ENCODE results near the gene JCAD.

JCAD gene

GRCh38 chr10:30062582-30062981, 3.2 kb upstream of the JCAD start:
- Mint-ChIP-seq H3K27me3 (peaks cover 50 to 70% of the 10 kb centered on the region in 2 donors), H3K9me3 (no peaks in the 10 kb centered on the region), H3K27ac (no peak overlapping the region), H3K4me3 (no peak overlapping the region), H3K4me1 (ENCODE audit: low read depth in 2 of 2) (peaks cover 6 to 7% of the 10 kb centered on the region in 2 donors), H3K36me3 (ENCODE audit: insufficient read depth) (peaks cover 2% of the 10 kb centered on the region)
- no peak for ATAC-seq (replicated peaks)
- DNase-seq, result no peak

- peaks cover 52 to 75% of the 10 kb centered on the region in 2 donors for H3K27me3 Mint-ChIP-seq
- no peaks in the 10 kb centered on the region for H3K9me3 Mint-ChIP-seq
- DNase-seq, result no peak
- no peak overlapping the region for H3K27ac Mint-ChIP-seq
- peaks cover 6 to 7% of the 10 kb centered on the region in 2 donors for H3K4me1 Mint-ChIP-seq (ENCODE audit: low read depth in 2 of 2)
- no peak overlapping the region for H3K4me3 Mint-ChIP-seq
- no peak for ATAC-seq (replicated peaks)
- peaks cover 2% of the 10 kb centered on the region for H3K36me3 Mint-ChIP-seq (ENCODE audit: insufficient read depth)
These were observed 2.7 kb upstream of the JCAD start for GRCh38 chr10:30062090-30062489.

- H3K4me3 Mint-ChIP-seq, result peak overlapping the region; percentile 70 to 77
- H3K4me1 Mint-ChIP-seq (ENCODE audit: low read depth in 2 of 2), result peaks cover 6 to 7% of the 10 kb centered on the region in 2 donors
- DNase-seq (no peak), ATAC-seq (replicated peaks) (no peak)
- H3K27ac Mint-ChIP-seq, result no peak overlapping the region
- H3K36me3 Mint-ChIP-seq (ENCODE audit: insufficient read depth), result peaks cover 2% of the 10 kb centered on the region
- H3K27me3 Mint-ChIP-seq, result peaks cover 52 to 62% of the 10 kb centered on the region in 2 donors
- no peaks in the 10 kb centered on the region for H3K9me3 Mint-ChIP-seq
These were observed 735 bp downstream of the JCAD start for GRCh38 chr10:30058570-30059132.

GRCh38 chr10:30057894-30058556, 1.4 kb downstream of the JCAD start:
- H3K27me3 Mint-ChIP-seq, result peaks cover 49 to 56% of the 10 kb centered on the region in 2 donors
- peaks cover 2% of the 10 kb centered on the region for H3K36me3 Mint-ChIP-seq (ENCODE audit: insufficient read depth)
- peak overlapping the region; percentile 70 to 77 for H3K4me3 Mint-ChIP-seq

GRCh38 chr10:30057421-30057841, 2.0 kb downstream of the JCAD start:
- H3K4me3 Mint-ChIP-seq, result no peak overlapping the region
- H3K4me1 Mint-ChIP-seq (ENCODE audit: low read depth in 2 of 2), result peaks cover 6 to 7% of the 10 kb centered on the region in 2 donors
- H3K27ac Mint-ChIP-seq, result no peak overlapping the region
- H3K9me3 Mint-ChIP-seq, result no peaks in the 10 kb centered on the region
- H3K36me3 Mint-ChIP-seq (ENCODE audit: insufficient read depth), result peaks cover 2% of the 10 kb centered on the region
- no peak for ATAC-seq (replicated peaks)
- no peak for DNase-seq
- peaks cover 49 to 53% of the 10 kb centered on the region in 2 donors for H3K27me3 Mint-ChIP-seq

More at GRCh38 chr10:30057894-30058556, 1.4 kb downstream of the JCAD start:
- Mint-ChIP-seq H3K4me1 (ENCODE audit: low read depth in 2 of 2) (peaks cover 6 to 7% of the 10 kb centered on the region in 2 donors), H3K27ac (no peak overlapping the region), H3K9me3 (no peaks in the 10 kb centered on the region)
- no peak for DNase-seq
- ATAC-seq (replicated peaks), result no peak

- Mint-ChIP-seq H3K27me3 (peaks cover 48 to 53% of the 10 kb centered on the region in 2 donors), H3K4me3 (no peak overlapping the region), H3K9me3 (no peaks in the 10 kb centered on the region), H3K27ac (no peak overlapping the region), H3K4me1 (ENCODE audit: low read depth in 2 of 2) (peaks cover 6 to 7% of the 10 kb centered on the region in 2 donors), H3K36me3 (ENCODE audit: insufficient read depth) (peaks cover 2% of the 10 kb centered on the region)
- no peak for DNase-seq
- no peak for ATAC-seq (replicated peaks)
These were observed 2.5 kb downstream of the JCAD start for GRCh38 chr10:30056767-30057355.

GRCh38 chr10:30056281-30056680, 3.1 kb downstream of the JCAD start:
- H3K9me3 Mint-ChIP-seq, result no peaks in the 10 kb centered on the region
- no peak for DNase-seq
- H3K4me3 Mint-ChIP-seq, result no peak overlapping the region
- peaks cover 48 to 49% of the 10 kb centered on the region in 2 donors for H3K27me3 Mint-ChIP-seq
- peaks cover 6 to 7% of the 10 kb centered on the region in 2 donors for H3K4me1 Mint-ChIP-seq (ENCODE audit: low read depth in 2 of 2)
- no peak for ATAC-seq (replicated peaks)
- H3K27ac Mint-ChIP-seq, result no peak overlapping the region
- H3K36me3 Mint-ChIP-seq (ENCODE audit: insufficient read depth), result peaks cover 2% of the 10 kb centered on the region

GRCh38 chr10:30055226-30055662, 4.1 kb downstream of the JCAD start:
- ATAC-seq (replicated peaks) (no peak), DNase-seq (no peak)
- H3K9me3 Mint-ChIP-seq, result no peaks in the 10 kb centered on the region
- H3K4me3 Mint-ChIP-seq, result no peak overlapping the region
- no peak overlapping the region for H3K27ac Mint-ChIP-seq
- peaks cover 2% of the 10 kb centered on the region for H3K36me3 Mint-ChIP-seq (ENCODE audit: insufficient read depth)
- H3K4me1 Mint-ChIP-seq (ENCODE audit: low read depth in 2 of 2), result peaks cover 6 to 7% of the 10 kb centered on the region in 2 donors
- H3K27me3 Mint-ChIP-seq, result peaks cover 48 to 49% of the 10 kb centered on the region in 2 donors

- DNase-seq, result no peak
- no peak for ATAC-seq (replicated peaks)
- Mint-ChIP-seq H3K36me3 (ENCODE audit: insufficient read depth) (peaks cover 2% of the 10 kb centered on the region), H3K27me3 (peaks cover 53 to 57% of the 10 kb centered on the region in 2 donors), H3K27ac (no peak overlapping the region), H3K9me3 (no peaks in the 10 kb centered on the region), H3K4me3 (no peak overlapping the region), H3K4me1 (ENCODE audit: low read depth in 2 of 2) (peaks cover 19 to 23% of the 10 kb centered on the region in 2 donors)
These were observed 7.3 kb downstream of the JCAD start for GRCh38 chr10:30052062-30052461.

- Mint-ChIP-seq H3K27me3 (peaks cover 58 to 62% of the 10 kb centered on the region in 2 donors), H3K4me1 (ENCODE audit: low read depth in 2 of 2) (peaks cover 19 to 23% of the 10 kb centered on the region in 2 donors), H3K36me3 (ENCODE audit: insufficient read depth) (peaks cover 2% of the 10 kb centered on the region), H3K9me3 (no peaks in the 10 kb centered on the region), H3K4me3 (no peak overlapping the region), H3K27ac (no peak overlapping the region)
- ATAC-seq (replicated peaks) (no peak), DNase-seq (no peak)
These were observed 8.2 kb downstream of the JCAD start for GRCh38 chr10:30051220-30051619.

- ATAC-seq (replicated peaks), result no peak
- H3K9me3 Mint-ChIP-seq, result no peaks in the 10 kb centered on the region
- H3K27ac Mint-ChIP-seq, result no peak overlapping the region
- no peak overlapping the region for H3K4me3 Mint-ChIP-seq
- H3K36me3 Mint-ChIP-seq (ENCODE audit: insufficient read depth), result peaks cover 2% of the 10 kb centered on the region
- DNase-seq, result no peak
- peaks cover 66 to 70% of the 10 kb centered on the region in 2 donors for H3K27me3 Mint-ChIP-seq
- peaks cover 19 to 23% of the 10 kb centered on the region in 2 donors for H3K4me1 Mint-ChIP-seq (ENCODE audit: low read depth in 2 of 2)
These were observed 9.0 kb downstream of the JCAD start for GRCh38 chr10:30050411-30050810.

- Mint-ChIP-seq H3K4me3 (peak overlapping the region; percentile 58 to 61), H3K9me3 (no peaks in the 10 kb centered on the region), H3K27me3 (peaks cover 78 to 84% of the 10 kb centered on the region in 2 donors), H3K27ac (no peak overlapping the region), H3K36me3 (ENCODE audit: insufficient read depth) (peaks cover 2% of the 10 kb centered on the region), H3K4me1 (ENCODE audit: low read depth in 2 of 2) (peaks cover 19 to 23% of the 10 kb centered on the region in 2 donors)
- DNase-seq (no peak), ATAC-seq (replicated peaks) (peak; percentile 56)
These were observed 10.4 kb downstream of the JCAD start for GRCh38 chr10:30048768-30049517.

- no peaks in the 10 kb centered on the region for H3K9me3 Mint-ChIP-seq
- no peak for ATAC-seq (replicated peaks)
- peaks cover 2% of the 10 kb centered on the region for H3K36me3 Mint-ChIP-seq (ENCODE audit: insufficient read depth)
- H3K27me3 Mint-ChIP-seq, result peaks cover 83 to 94% of the 10 kb centered on the region in 2 donors
- DNase-seq, result no peak
- no peak overlapping the region for H3K27ac Mint-ChIP-seq
- H3K4me3 Mint-ChIP-seq, result no peak overlapping the region
- peaks cover 19 to 23% of the 10 kb centered on the region in 2 donors for H3K4me1 Mint-ChIP-seq (ENCODE audit: low read depth in 2 of 2)
These were observed 11.4 kb downstream of the JCAD start for GRCh38 chr10:30047924-30048531.
